NCI-H524 treated with DMSO at 0.1 percent for 48 hours (cell line): ENCODE results near the gene FOXD4L5.
"Not testable (repeated sequence)": the region's sequence is repeated elsewhere in the genome, so short reads cannot be mapped to it uniquely, and the experiment has no call there.

Source experiments
- DNase-seq: peaks from one replicate; lab custom pipeline; 2025; lab: John Stamatoyannopoulos, UW

Gene FOXD4L5

DNA sequence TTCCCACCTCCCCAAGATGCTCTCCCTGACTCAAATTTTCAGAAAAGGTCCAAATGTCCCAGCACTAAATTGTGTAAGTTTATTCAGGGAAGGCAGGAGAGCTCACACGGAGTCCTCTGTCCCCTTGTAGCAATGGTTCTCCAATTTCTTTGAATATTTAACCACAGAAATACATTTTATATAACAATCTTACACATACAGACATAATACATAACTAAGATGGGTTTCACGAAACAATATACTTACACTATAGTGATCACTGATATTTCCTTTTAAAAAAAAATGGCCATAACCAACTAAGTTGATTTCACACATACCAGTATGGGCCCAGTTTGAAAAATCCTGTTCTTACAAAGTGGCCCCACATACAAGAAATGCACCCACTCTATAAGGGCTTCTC, at the start of gene FOXD4L5:
FOXD4L5 (minus strand) TSS at position 101 of the 400 bp plus-strand sequence. CDS start 832 bp downstream, outside the sequence.
- DNase-seq = not testable (repeated sequence)

DNA sequence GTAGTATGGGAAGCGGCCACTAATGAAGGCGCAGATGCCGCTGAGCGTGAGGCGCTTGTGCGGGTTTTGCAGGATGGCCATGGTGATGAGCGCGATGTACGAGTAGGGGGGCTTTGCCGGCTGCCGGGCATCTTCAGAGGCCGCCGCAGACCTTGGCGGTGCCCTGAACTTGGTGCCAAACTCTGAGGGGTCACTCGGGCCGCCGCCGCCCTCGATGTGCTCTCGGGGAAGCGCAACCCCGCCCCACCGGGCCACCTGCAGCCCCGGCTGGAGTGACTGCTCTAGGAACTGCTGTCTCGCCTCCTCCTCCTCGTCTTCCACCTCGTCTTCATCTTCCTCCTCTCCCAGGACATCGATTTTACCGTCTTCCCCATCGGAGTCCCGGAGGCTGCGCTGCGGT, 1.1 kb downstream of the FOXD4L5 start:
- not testable (repeated sequence) for DNase-seq

GRCh38 chr9:65282976-65283375, 2.0 kb downstream of the FOXD4L5 start:
- not testable (repeated sequence) for DNase-seq
